K562 (cell line): ENCODE data around the gene AEN. TPM values are rescaled to one million over a fixed set of nuclear protein-coding genes. Genes with fewer than 3 reads are reported as not detected.

ENCODE experiments used
- ATAC-seq: fragments of 200-7000 bp; cut with Tn5 transposase; 3 replicates; pipeline ENCODE4 v1.9.1; 2020; ENCODE audit warnings: moderate library complexity
- BruUV-seq: library from RNA; stranded (reverse); fragments of 400-500 nt; replicated peaks from 2 replicates; lab custom pipeline; 2021; lab: Mats Ljungman, UMichigan
- CTCF ChIA-PET: fragments of 300-600 bp; formaldehyde crosslinking; extraction: SDS; loops from one replicate; lab custom pipeline; 2021; ENCODE audit warnings: low intra/inter-chr PET ratio; lab: Yijun Ruan, JAX
- POLR2A ChIA-PET: fragments of 300-600, 350-650 bp; sonication (Branson Sonifier 250); formaldehyde crosslinking; extraction: SDS; loops from one replicate; lab custom pipeline; 2021; ENCODE audit warnings: antibody characterized with exemption, inconsistent platforms; lab: Yijun Ruan, JAX
- DNase-seq, 4 experiments: peaks; one replicate each; pipeline versions ENCODE4 v3.0.0 to v3.0.0-alpha.2; 2011 to 2018; ENCODE audit warnings: low spot score in 3 of 4, mixed read lengths in 3 of 4; ENCODE audit errors: extremely low read depth in 1 of 4
- FAIRE-seq: peaks from 2 replicates; lab custom pipeline; 2011; peaks lifted over from hg19 to GRCh38; lab: Jason Lieb, UNC
- H2AFZ ChIP-seq: 2 replicates; pipeline ENCODE4 v1.6.0; 2011; ENCODE audit warnings: low read depth, low read length, control low read depth, inconsistent platforms
- H3K27ac ChIP-seq: fragments of 200-600 bp; 3 replicates; pipeline ENCODE4 v1.8.0; 2011; ENCODE audit warnings: low read depth, mild to moderate bottlenecking, control low read depth, inconsistent platforms, low read length, moderate library complexity, mixed read lengths; ENCODE audit errors: extremely low read depth
- H3K27me3 ChIP-seq, 2 experiments: fragments of 300-600 bp in 1 of 2; 2 replicates in 1 of 2; 3 replicates in 1 of 2; pipeline versions ENCODE4 v1.6.0 to v1.8.0; 2011; ENCODE audit warnings: inconsistent platforms in 2 of 2, low read length in 2 of 2, mild to moderate bottlenecking in 1 of 2, mixed read lengths in 1 of 2, moderate library complexity in 1 of 2; ENCODE audit not compliant: control insufficient read depth in 2 of 2, insufficient read depth in 2 of 2
- H3K36me3 ChIP-seq: fragments of 300-600 bp; 3 replicates; pipeline ENCODE4 v1.8.0; 2011; ENCODE audit warnings: mild to moderate bottlenecking, low read length, inconsistent platforms; ENCODE audit not compliant: control insufficient read depth, insufficient read depth
- H3K4me1 ChIP-seq, 2 experiments: fragments of 200-600 bp in 1 of 2; replicated peaks in 1 of 2; 2 replicates in 1 of 2; 3 replicates in 1 of 2; pipeline versions ENCODE4 v1.5.1 to v1.8.0; 2011; ENCODE audit warnings: inconsistent platforms in 2 of 2, low read length in 2 of 2, mild to moderate bottlenecking in 1 of 2, mixed read lengths in 1 of 2, moderate library complexity in 1 of 2; ENCODE audit not compliant: control insufficient read depth in 2 of 2, insufficient read depth in 2 of 2
- H3K4me2 ChIP-seq: 2 replicates; pipeline ENCODE4 v1.6.1; 2011; ENCODE audit warnings: low read length, control low read depth, inconsistent platforms, mixed read lengths; ENCODE audit not compliant: insufficient read depth
- H3K4me3 ChIP-seq: fragments of 200-600 bp; sonication (generic), shearing (Covaris generic); 2 replicates; pipeline ENCODE4 v1.5.1; 2016; ENCODE audit warnings: control low read depth, inconsistent platforms
- H3K79me2 ChIP-seq: fragments of 200-600 bp; 3 replicates; pipeline ENCODE4 v1.8.0; 2011; ENCODE audit warnings: low read length, inconsistent platforms; ENCODE audit not compliant: control insufficient read depth, insufficient read depth
- H3K9ac ChIP-seq, 2 experiments: 2 replicates each; pipeline versions ENCODE4 v1.6.0 to v1.6.1; 2011; ENCODE audit warnings: low read depth in 2 of 2, low read length in 2 of 2, control low read depth in 1 of 2, inconsistent platforms in 1 of 2, mild to moderate bottlenecking in 1 of 2, mixed read lengths in 1 of 2; ENCODE audit not compliant: insufficient read depth in 1 of 2
- H3K9me1 ChIP-seq: one replicate; pipeline ENCODE4 v1.6.0; 2011; ENCODE audit warnings: inconsistent platforms, mild to moderate bottlenecking, low read length, moderate library complexity; ENCODE audit not compliant: control insufficient read depth, insufficient read depth
- H3K9me3 ChIP-seq: replicated peaks from 2 replicates; pipeline ENCODE4 v1.5.1; 2011; ENCODE audit warnings: low read depth, low read length, inconsistent platforms; ENCODE audit not compliant: control insufficient read depth, insufficient read depth
- H4K20me1 ChIP-seq: replicated peaks from 2 replicates; pipeline ENCODE4 v1.6.1; 2011; ENCODE audit warnings: low read length, inconsistent platforms, mixed read lengths; ENCODE audit not compliant: control insufficient read depth, insufficient read depth
- ADNP ChIP-seq: fragments of 200-800 bp; sonication (Bioruptor generic); IDR thresholded peaks from 2 replicates; pipeline ENCODE4 v1.6.1; 2016; ENCODE audit warnings: missing genetic modification characterization, missing compliant biosample characterization
- ARNT ChIP-seq, 2 experiments: fragments of 450-650 bp; IDR thresholded peaks; 2 replicates each; pipeline ENCODE4 v1.6.1; 2016; ENCODE audit warnings: mild to moderate bottlenecking in 1 of 2
- ASH1L ChIP-seq: fragments of 450-650 bp; IDR thresholded peaks from 2 replicates; pipeline ENCODE4 v1.6.1; 2018; ENCODE audit warnings: borderline replicate concordance, mild to moderate bottlenecking, low read depth; ENCODE audit not compliant: partially characterized antibody
- BCOR ChIP-seq: fragments of 450-650 bp; IDR thresholded peaks from 2 replicates; pipeline ENCODE4 v1.6.1; 2016
- BRD4 ChIP-seq: fragments of 200-600 bp; sonication (generic); IDR thresholded peaks from 2 replicates; pipeline ENCODE4 v1.6.1; 2017; ENCODE audit warnings: inconsistent platforms
- FOS ChIP-seq: IDR thresholded peaks from 3 replicates; pipeline ENCODE4 v1.6.1; 2011; ENCODE audit not compliant: insufficient read length; ENCODE audit errors: extremely low read depth
- FOXA3 ChIP-seq, 2 experiments: fragments of 450-650 bp in 1 of 2; sonication (generic) in 1 of 2; formaldehyde crosslinking; IDR thresholded peaks in 1 of 2; conservative IDR thresholded peaks in 1 of 2; 2 replicates each; pipeline versions ENCODE4 v1.4.0 to v1.8.0; 2020 to 2022; ENCODE audit warnings: mild to moderate bottlenecking in 2 of 2, missing genetic modification reagents in 1 of 2
- KAT7 ChIP-seq: sonication (generic); formaldehyde crosslinking; IDR thresholded peaks from 2 replicates; pipeline ENCODE4 v1.8.0; 2022; ENCODE audit warnings: missing genetic modification reagents, mild to moderate bottlenecking, borderline replicate concordance
- KDM1A ChIP-seq, 2 experiments: fragments of 450-650 bp; IDR thresholded peaks; 2 replicates each; pipeline ENCODE4 v1.6.1; 2016; ENCODE audit warnings: mild to moderate bottlenecking in 2 of 2
- RBM25 ChIP-seq: fragments of 200-400 bp; formaldehyde crosslinking; IDR thresholded peaks from 2 replicates; pipeline ENCODE4 v1.6.1; 2018; ENCODE audit warnings: low read length, low read depth, moderate library complexity; ENCODE audit not compliant: severe bottlenecking
- RHOXF2B ChIP-seq: fragments of 250-450 bp; sonication (Bioruptor Pico); conservative IDR thresholded peaks from 2 replicates; pipeline ENCODE4 v1.5.1; 2021
- SMARCA5 ChIP-seq: fragments of 450-650 bp; IDR thresholded peaks from 2 replicates; pipeline ENCODE4 v1.6.1; 2016
- TFAM ChIP-seq: fragments of 250-450 bp; sonication (Bioruptor Pico); conservative IDR thresholded peaks from 2 replicates; pipeline ENCODE4 v1.5.0; 2021; ENCODE audit warnings: mild to moderate bottlenecking, moderate library complexity
- XRCC4 ChIP-seq: IDR thresholded peaks from one replicate; pipeline ENCODE4 v1.6.1; 2011; ENCODE audit not compliant: insufficient read depth, insufficient read length; ENCODE audit errors: extremely low read depth
- ZFP36 ChIP-seq: fragments of 150-350 bp; IDR thresholded peaks from 2 replicates; pipeline ENCODE4 v1.6.1; 2018; ENCODE audit warnings: low read length, low read depth; ENCODE audit not compliant: partially characterized antibody
- WGBS: fragments of 100-300 bp; shearing (Covaris generic); methylation state at CpG from one replicate; pipeline ENCODE4 v1.1.6; 2016; ENCODE audit warnings: low coverage, mixed read lengths; ENCODE audit not compliant: insufficient coverage; ENCODE audit errors: missing lambda C conversion rate; 5-methylcytosine and 5-hydroxymethylcytosine counted together
- in situ Hi-C: fragments of 300-500 bp; cut with MboI; formaldehyde crosslinking; loops from 4 replicates; pipeline ENCODE4 v1.15.0; 2018; ENCODE audit warnings: inconsistent platforms, mixed read lengths
- intact Hi-C: fragments of 100-400 bp; cut with micrococcal nuclease; formaldehyde crosslinking; loops from 2 replicates; pipeline ENCODE4 v1.14.2; 2022
- polyA plus RNA-seq, 8 experiments: library from polyadenylated mRNA; depleted of rRNA in 4 of 8; stranded (reverse) in 5 of 8; unstranded in 3 of 8; fragments of >200 nt; fragmentation: Nextera tagmentation in 2 of 8; fragmentation: Illumina TruSeq in 1 of 8; extraction: Ambion mirVana in 2 of 8; extraction: Trizol in 1 of 8; gene quantifications; 2 replicates each; pipeline versions ENCODE4 v1.2.1 to v1.2.3, GENCODE V29; 2011 to 2014; ENCODE audit warnings: inconsistent platforms in 1 of 8, missing spikeins in 1 of 8
- total RNA-seq, 7 experiments: library from RNA; depleted of rRNA in 6 of 7; stranded (reverse); fragments of >200 nt in 6 of 7; fragmentation: Illumina TruSeq in 2 of 7; extraction: Trizol in 2 of 7; gene quantifications; 2 replicates each; pipeline versions ENCODE4 v1.2.1 to v1.2.3, GENCODE V29; 2011 to 2021; ENCODE audit warnings: low replicate concordance in 1 of 7
- TF ChIP-seq, protein P1 (sequence below): fragments of 450-650 bp; IDR thresholded peaks from 2 replicates; pipeline ENCODE4 v1.6.1; 2016; ENCODE audit warnings: borderline replicate concordance
- TF ChIP-seq, protein P2 (sequence below), 2 experiments: fragments of 450-650 bp; IDR thresholded peaks; 2 replicates each; pipeline ENCODE4 v1.6.1; 2016

The AEN gene
- total and polyA plus RNA-seq, 9 of the 15 experiments (the other 6 are each of a cell fraction or from before 2014, with no cell fraction given) = 9.0 to 51.0 (median 32.8) TPM

GRCh38 chr15:88646088-88646405, 24.9 kb downstream of the AEN start:
- no peaks in the 10 kb centered on the region for H3K9me3 ChIP-seq
- intact Hi-C loops (no loop called here), in situ Hi-C loops (no loop called here)
- H3K27ac ChIP-seq = no peak overlapping the region
- H4K20me1 ChIP-seq = peaks cover 3% of the 10 kb centered on the region; the same call in 1 of the 2 replicates
- H3K4me3 ChIP-seq = no peak overlapping the region
- no TSS peak for BruUV-seq
- peaks cover 0 to 33% of the 10 kb centered on the region in 2 experiments; a peak in 3 of 5 replicates for H3K27me3 ChIP-seq
- H3K4me2 ChIP-seq = no peak overlapping the region
- POLR2A ChIA-PET = interaction anchor here (0.7 kb wide), 1 partner anchor 414 kb away, joined by 3 read pairs; no protein-coding TSS in a partner anchor
- CTCF ChIA-PET = no interaction called here
- ATAC-seq = no peak
- no peak overlapping the region for H2AFZ ChIP-seq
- no peaks in the 10 kb centered on the region for H3K79me2 ChIP-seq
- TF ChIP-seq KDM1A (IDR thresholded peaks at IDR 0.05) (peak; percentile 32 to 39; a peak in 2 of 4 replicates), RHOXF2B (CRISPR knock-in tag) (no peak), BRD4 (no peak), ARNT (IDR thresholded peaks at IDR 0.05) (no peak), ZFP36 (peak; percentile 60), ADNP (tag) (peak; percentile 54; the same call in 1 of the 2 replicates), SMARCA5 (0 out of 2 replicates have a peak, but pooled peaks have one; percentile 28), ASH1L (no peak), BCOR (peak; percentile 85), KAT7 (CRISPR knock-in tag) (no peak), FOXA3 (CRISPR knock-in tag; conservative IDR thresholded peaks at IDR 0.05 in 1 of 2, IDR thresholded peaks at IDR 0.05 in 1 of 2) (no peak), XRCC4 (no peak), TFAM (no peak), RBM25 (peak; percentile 89), FOS (no peak)
- TF ChIP-seq, protein P1, sequence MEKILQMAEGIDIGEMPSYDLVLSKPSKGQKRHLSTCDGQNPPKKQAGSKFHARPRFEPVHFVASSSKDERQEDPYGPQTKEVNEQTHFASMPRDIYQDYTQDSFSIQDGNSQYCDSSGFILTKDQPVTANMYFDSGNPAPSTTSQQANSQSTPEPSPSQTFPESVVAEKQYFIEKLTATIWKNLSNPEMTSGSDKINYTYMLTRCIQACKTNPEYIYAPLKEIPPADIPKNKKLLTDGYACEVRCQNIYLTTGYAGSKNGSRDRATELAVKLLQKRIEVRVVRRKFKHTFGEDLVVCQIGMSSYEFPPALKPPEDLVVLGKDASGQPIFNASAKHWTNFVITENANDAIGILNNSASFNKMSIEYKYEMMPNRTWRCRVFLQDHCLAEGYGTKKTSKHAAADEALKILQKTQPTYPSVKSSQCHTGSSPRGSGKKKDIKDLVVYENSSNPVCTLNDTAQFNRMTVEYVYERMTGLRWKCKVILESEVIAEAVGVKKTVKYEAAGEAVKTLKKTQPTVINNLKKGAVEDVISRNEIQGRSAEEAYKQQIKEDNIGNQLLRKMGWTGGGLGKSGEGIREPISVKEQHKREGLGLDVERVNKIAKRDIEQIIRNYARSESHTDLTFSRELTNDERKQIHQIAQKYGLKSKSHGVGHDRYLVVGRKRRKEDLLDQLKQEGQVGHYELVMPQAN = no peak
- TF ChIP-seq, protein P2, sequence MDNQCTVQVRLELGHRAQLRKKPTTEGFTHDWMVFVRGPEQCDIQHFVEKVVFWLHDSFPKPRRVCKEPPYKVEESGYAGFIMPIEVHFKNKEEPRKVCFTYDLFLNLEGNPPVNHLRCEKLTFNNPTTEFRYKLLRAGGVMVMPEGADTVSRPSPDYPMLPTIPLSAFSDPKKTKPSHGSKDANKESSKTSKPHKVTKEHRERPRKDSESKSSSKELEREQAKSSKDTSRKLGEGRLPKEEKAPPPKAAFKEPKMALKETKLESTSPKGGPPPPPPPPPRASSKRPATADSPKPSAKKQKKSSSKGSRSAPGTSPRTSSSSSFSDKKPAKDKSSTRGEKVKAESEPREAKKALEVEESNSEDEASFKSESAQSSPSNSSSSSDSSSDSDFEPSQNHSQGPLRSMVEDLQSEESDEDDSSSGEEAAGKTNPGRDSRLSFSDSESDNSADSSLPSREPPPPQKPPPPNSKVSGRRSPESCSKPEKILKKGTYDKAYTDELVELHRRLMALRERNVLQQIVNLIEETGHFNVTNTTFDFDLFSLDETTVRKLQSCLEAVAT (IDR thresholded peaks at IDR 0.05) = no peak
- TF ChIP-seq, all 486 proteins: peak for 6
- no peak for DNase-seq
- WGBS = 0% methylated on average over 1 of the region's 1 CpG
- H3K9me1 ChIP-seq = no peaks in the 10 kb centered on the region
- FAIRE-seq = no peak
- no peak overlapping the region for H3K9ac ChIP-seq
- no peaks in the 10 kb centered on the region for H3K4me1 ChIP-seq
- no peaks in the 10 kb centered on the region for H3K36me3 ChIP-seq
